HCEC 1CT (cell line): ENCODE data around the gene VPS37D.

Experiments used
- DNase-seq: peaks from one replicate; pipeline ENCODE4 v3.0.0-alpha.2; 2017

Gene VPS37D

GRCh38 chr7:73682745-73683055 is 15.1 kb downstream of the VPS37D start:
- DNase-seq, result no peak

- DNase-seq, result peak; percentile 93
Measured at GRCh38 chr7:73683056-73683787, 15.6 kb downstream of the VPS37D start, which contains the start of the genes BUD23 and DNAJC30. TSS of gene BUD23 (plus strand) at chr7:73683597. CDS start at chr7:73683626, 29 bp downstream. TSS of gene DNAJC30 (minus strand) at chr7:73683453. CDS start at chr7:73683423, 30 bp downstream.

- DNase-seq, result no peak
Measured at GRCh38 chr7:73683788-73684693, 16.4 kb downstream of the VPS37D start.

- no peak for DNase-seq
Measured at GRCh38 chr7:73685311-73685710, 17.7 kb downstream of the VPS37D start.

GRCh38 chr7:73688288-73688687 is 20.7 kb downstream of the VPS37D start:
- no peak for DNase-seq

GRCh38 chr7:73690646-73691045 is 23.0 kb downstream of the VPS37D start:
- no peak for DNase-seq

- DNase-seq, result no peak
Measured at GRCh38 chr7:73696372-73696771, 28.7 kb downstream of the VPS37D start.

- no peak for DNase-seq
Measured at GRCh38 chr7:73698410-73698809, 30.8 kb downstream of the VPS37D start.

GRCh38 chr7:73699370-73700068 is 31.9 kb downstream of the VPS37D start:
- no peak for DNase-seq

- no peak for DNase-seq
Measured at GRCh38 chr7:73700069-73700423, 32.4 kb downstream of the VPS37D start.

GRCh38 chr7:73700581-73701134 is 33.0 kb downstream of the VPS37D start:
- no peak for DNase-seq

GRCh38 chr7:73701357-73701995 is 33.8 kb downstream of the VPS37D start:
- DNase-seq, result peak; percentile 28

- DNase-seq, result no peak
Measured at GRCh38 chr7:73702226-73702625, 34.6 kb downstream of the VPS37D start.

GRCh38 chr7:73702665-73703064 is 35.0 kb downstream of the VPS37D start:
- DNase-seq, result no peak

GRCh38 chr7:73703225-73703624 is 35.6 kb downstream of the VPS37D start:
- DNase-seq, result no peak

- no peak for DNase-seq
Measured at GRCh38 chr7:73703757-73704639, 36.4 kb downstream of the VPS37D start.

- no peak for DNase-seq
Measured at GRCh38 chr7:73704640-73705550, 37.3 kb downstream of the VPS37D start.

GRCh38 chr7:73705551-73705920 is 37.9 kb downstream of the VPS37D start:
- DNase-seq, result no peak

- no peak for DNase-seq
Measured at GRCh38 chr7:73706126-73707044, 38.8 kb downstream of the VPS37D start.
